Endothelial cell of umbilical vein (primary cell): Measurements from ENCODE around the gene GSTO2. TPM values are rescaled to one million over a fixed set of nuclear protein-coding genes. Genes with fewer than 3 reads are reported as not detected.
A peak's percentile ranks its signal among the peaks of the same experiment; 100 is the strongest.

Experiments used
- BruUV-seq: library from RNA; stranded (reverse); fragments of 400-500 nt; replicated peaks from 2 replicates; lab custom pipeline; 2021; lab: Mats Ljungman, UMichigan
- CTCF ChIA-PET: fragments of 300-600, 350-600 bp; sonication (Branson Sonifier 250); formaldehyde crosslinking; loops from one replicate; lab custom pipeline; 2021; ENCODE audit warnings: antibody characterized with exemption, inconsistent platforms; lab: Charles Lee
- POLR2A ChIA-PET: fragments of 300-600, 350-600 bp; sonication (Branson Sonifier 250); formaldehyde crosslinking; loops from one replicate; lab custom pipeline; 2021; ENCODE audit warnings: antibody characterized with exemption, inconsistent platforms; lab: Charles Lee
- DNase-seq: peaks from one replicate; pipeline ENCODE4 v3.0.0-alpha.2; 2011; ENCODE audit warnings: low read depth, low spot score
- FAIRE-seq: peaks from 2 replicates; lab custom pipeline; 2011; peaks lifted over from hg19 to GRCh38; lab: Jason Lieb, UNC
- H2AFZ ChIP-seq: 2 replicates; pipeline ENCODE4 v1.6.0; 2012; ENCODE audit warnings: low read depth, low read length, control low read depth, inconsistent platforms
- H3K27ac ChIP-seq: 2 replicates; pipeline ENCODE4 v1.5.1; 2011; ENCODE audit warnings: low read depth, mild to moderate bottlenecking, control low read depth, low read length, moderate library complexity; ENCODE audit not compliant: insufficient read depth
- H3K27me3 ChIP-seq, 2 experiments: 2 replicates each; pipeline versions ENCODE4 v1.6.0 to v1.6.1; 2011; ENCODE audit warnings: low read length in 2 of 2, mixed read lengths in 1 of 2; ENCODE audit not compliant: control insufficient read depth in 2 of 2, insufficient read depth in 2 of 2
- H3K36me3 ChIP-seq, 2 experiments: 2 replicates in 1 of 2; 3 replicates in 1 of 2; pipeline ENCODE4 v1.5.1; 2011; ENCODE audit warnings: low read length in 2 of 2, mild to moderate bottlenecking in 1 of 2, moderate library complexity in 1 of 2; ENCODE audit not compliant: control insufficient read depth in 2 of 2, insufficient read depth in 2 of 2; ENCODE audit errors: extremely low read depth in 1 of 2
- H3K4me1 ChIP-seq: 3 replicates; pipeline ENCODE4 v1.5.1; 2011; ENCODE audit warnings: mild to moderate bottlenecking, low read length; ENCODE audit not compliant: control insufficient read depth, insufficient read depth; ENCODE audit errors: extremely low read depth
- H3K4me2 ChIP-seq: 2 replicates; pipeline ENCODE4 v1.6.1; 2011; ENCODE audit warnings: low read length, control low read depth, mixed read lengths; ENCODE audit not compliant: insufficient read depth
- H3K4me3 ChIP-seq, 3 experiments: fragments of 200-600 bp in 1 of 3; sonication (generic), shearing (Covaris generic) in 1 of 3; replicated peaks in 1 of 3; 2 replicates each; pipeline ENCODE4 v1.5.1; 2011 to 2016; ENCODE audit warnings: control low read depth in 3 of 3, low read length in 3 of 3, mild to moderate bottlenecking in 2 of 3, inconsistent platforms in 1 of 3, low read depth in 1 of 3, moderate library complexity in 1 of 3; ENCODE audit not compliant: insufficient read depth in 1 of 3
- H3K79me2 ChIP-seq: 2 replicates; pipeline ENCODE4 v1.6.0; 2012; ENCODE audit warnings: low read length, inconsistent platforms; ENCODE audit not compliant: control insufficient read depth, insufficient read depth
- H3K9ac ChIP-seq: replicated peaks from 2 replicates; pipeline ENCODE3; 2011; ENCODE audit warnings: low read length, control low read depth; ENCODE audit not compliant: insufficient read depth; ENCODE audit errors: extremely low read depth
- H3K9me1 ChIP-seq: replicated peaks from 3 replicates; pipeline ENCODE4 v1.6.0; 2011; ENCODE audit warnings: mild to moderate bottlenecking, low read length; ENCODE audit not compliant: control insufficient read depth, insufficient read depth; ENCODE audit errors: extremely low read depth
- H3K9me3 ChIP-seq: replicated peaks from 2 replicates; pipeline ENCODE4 v1.5.1; 2012; ENCODE audit warnings: low read length, inconsistent platforms; ENCODE audit not compliant: control insufficient read depth, insufficient read depth
- H4K20me1 ChIP-seq: replicated peaks from 2 replicates; pipeline ENCODE3; 2011; ENCODE audit warnings: mild to moderate bottlenecking, low read length; ENCODE audit not compliant: control insufficient read depth, insufficient read depth; ENCODE audit errors: extremely low read depth
- EZH2 ChIP-seq: IDR thresholded peaks from 2 replicates; pipeline ENCODE4 v1.6.1; 2012; ENCODE audit warnings: borderline replicate concordance, low read depth, mild to moderate bottlenecking, moderate library complexity, low read length, inconsistent platforms; ENCODE audit not compliant: severe bottlenecking
- FOS ChIP-seq: IDR thresholded peaks from 2 replicates; pipeline ENCODE4 v1.6.1; 2011; ENCODE audit warnings: mild to moderate bottlenecking, low read length, moderate library complexity, borderline replicate concordance; ENCODE audit not compliant: insufficient read depth
- GATA2 ChIP-seq: IDR thresholded peaks from 2 replicates; pipeline ENCODE4 v1.7.0; 2011; ENCODE audit warnings: low read depth, mild to moderate bottlenecking, moderate library complexity, mixed read lengths, low read length; ENCODE audit not compliant: insufficient read length, insufficient read depth
- JUN ChIP-seq: IDR thresholded peaks from 2 replicates; pipeline ENCODE4 v1.6.1; 2011; ENCODE audit warnings: borderline replicate concordance, low read depth; ENCODE audit not compliant: insufficient read length, insufficient read depth
- MYC ChIP-seq: IDR thresholded peaks from one replicate; pipeline ENCODE4 v1.6.1; 2011; ENCODE audit warnings: mild to moderate bottlenecking, low read depth, low read length
- POLR2AphosphoS5 ChIP-seq: IDR thresholded peaks from 2 replicates; pipeline ENCODE4 v1.6.1; 2012; ENCODE audit warnings: low read depth, mild to moderate bottlenecking, control low read depth, low read length, moderate library complexity; ENCODE audit not compliant: insufficient read depth
- dilution Hi-C: fragments of 300-500 bp; cut with MboI; formaldehyde crosslinking; loops from one replicate; pipeline ENCODE4 v1.15.0; 2019; ENCODE audit warnings: low sequenced_read_pairs; ENCODE audit not compliant: extremely low pct_ligation_motif_present
- intact Hi-C: fragments of 100-400 bp; cut with micrococcal nuclease; formaldehyde crosslinking; loops from one replicate; pipeline ENCODE4 v1.10.0; 2022
- polyA plus RNA-seq, 4 experiments: library from polyadenylated mRNA; depleted of rRNA in 3 of 4; stranded (reverse) in 3 of 4; unstranded in 1 of 4; fragments of >200 nt; gene quantifications; 2 replicates each; pipeline versions ENCODE4 v1.2.1 to v1.2.3, GENCODE V29; 2011 to 2012; ENCODE audit warnings: missing spikeins in 1 of 4
- total RNA-seq: library from RNA; stranded (reverse); gene quantifications from 2 replicates; pipeline ENCODE4 v1.2.3, GENCODE V29; 2021
- TF ChIP-seq, protein P1 (sequence below), 2 donors: IDR thresholded peaks; 1 replicate in 1 of 2; 2 replicates in 1 of 2; pipeline ENCODE4 v1.5.1; 2011; ENCODE audit warnings: low read length in 2 of 2, mild to moderate bottlenecking in 2 of 2, moderate library complexity in 2 of 2, control low read depth in 1 of 2, inconsistent platforms in 1 of 2, low read depth in 1 of 2; ENCODE audit not compliant: insufficient read depth in 1 of 2; ENCODE audit errors: extremely low read depth in 1 of 2
- TF ChIP-seq, protein P2 (sequence below): IDR thresholded peaks from 2 replicates; pipeline ENCODE4 v1.6.1; 2011; ENCODE audit not compliant: insufficient read depth, insufficient read length

Gene GSTO2
- total and polyA plus RNA-seq, 2 donors (not counting 3 experiments of a cell fraction or from before 2014, with no cell fraction given) = 0.84 to 1.4 TPM

DNA sequence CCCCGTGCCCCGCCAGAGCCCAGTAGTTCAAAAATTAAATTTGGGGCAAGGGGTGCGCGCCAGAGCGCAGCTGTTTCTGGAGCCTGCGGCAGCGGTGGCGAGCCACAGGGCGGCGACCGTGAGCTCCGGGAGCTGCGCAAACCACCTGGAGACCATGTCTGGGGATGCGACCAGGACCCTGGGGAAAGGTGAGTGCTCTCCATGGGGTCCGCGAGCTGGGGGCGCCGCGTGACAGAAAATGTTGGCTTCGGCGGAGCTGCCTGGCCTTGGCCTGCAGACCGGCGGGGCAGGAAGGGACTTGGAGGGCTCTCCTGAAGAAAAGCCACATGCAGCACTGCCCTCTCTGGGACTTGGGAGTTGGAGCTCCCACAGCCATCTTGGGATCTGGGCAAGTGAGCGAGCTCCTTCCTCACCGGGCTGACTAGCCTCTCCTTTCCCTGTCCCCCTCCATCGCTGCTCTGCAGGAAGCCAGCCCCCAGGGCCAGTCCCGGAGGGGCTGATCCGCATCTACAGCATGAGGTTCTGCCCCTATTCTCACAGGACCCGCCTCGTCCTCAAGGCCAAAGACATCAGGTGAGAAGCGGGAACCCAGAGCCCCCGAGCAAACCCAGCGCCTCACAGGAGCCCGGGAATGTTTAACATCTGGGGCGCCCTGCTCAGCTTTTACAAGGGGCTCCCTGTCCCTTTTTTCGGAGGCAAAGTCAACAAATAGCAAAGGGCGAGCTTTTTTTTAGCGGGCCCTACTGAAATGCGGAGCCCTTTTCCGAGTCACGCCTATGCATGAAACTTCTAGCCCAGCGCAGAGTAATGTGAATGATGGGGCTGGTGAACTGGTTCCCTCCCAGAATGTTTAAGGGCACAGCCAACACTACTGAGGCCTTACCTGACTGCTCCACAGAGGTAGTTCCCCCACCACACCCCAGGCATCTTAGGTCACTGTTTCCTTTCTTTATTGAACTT is 6.1 kb downstream of the GSTO2 start:
- dilution Hi-C loops (no loop called here), intact Hi-C loops (loop anchor here (1.0 kb wide), 2 partner anchors 75 to 230 kb away; no protein-coding TSS in a partner anchor)
- Histone ChIP-seq H3K79me2 (no peaks in the 10 kb centered on the region), H4K20me1 (no peaks in the 10 kb centered on the region), H3K4me2 (no peak overlapping the region), H3K9me1 (no peaks in the 10 kb centered on the region), H3K36me3 (no peaks in the 10 kb centered on the region), H3K4me3 (no peak overlapping the region), H3K4me1 (no peaks in the 10 kb centered on the region), H3K9ac (no peak overlapping the region), H3K9me3 (no peaks in the 10 kb centered on the region), H2AFZ (peak overlapping the region; percentile 7), H3K27me3 (peaks cover 0 to 6% of the 10 kb centered on the region in 2 experiments), H3K27ac (no peak overlapping the region)
- DNase-seq = peak; percentile 50
- POLR2A ChIA-PET = no interaction called here
- no TSS peak for BruUV-seq
- no peak for FAIRE-seq
- TF ChIP-seq, protein P1, sequence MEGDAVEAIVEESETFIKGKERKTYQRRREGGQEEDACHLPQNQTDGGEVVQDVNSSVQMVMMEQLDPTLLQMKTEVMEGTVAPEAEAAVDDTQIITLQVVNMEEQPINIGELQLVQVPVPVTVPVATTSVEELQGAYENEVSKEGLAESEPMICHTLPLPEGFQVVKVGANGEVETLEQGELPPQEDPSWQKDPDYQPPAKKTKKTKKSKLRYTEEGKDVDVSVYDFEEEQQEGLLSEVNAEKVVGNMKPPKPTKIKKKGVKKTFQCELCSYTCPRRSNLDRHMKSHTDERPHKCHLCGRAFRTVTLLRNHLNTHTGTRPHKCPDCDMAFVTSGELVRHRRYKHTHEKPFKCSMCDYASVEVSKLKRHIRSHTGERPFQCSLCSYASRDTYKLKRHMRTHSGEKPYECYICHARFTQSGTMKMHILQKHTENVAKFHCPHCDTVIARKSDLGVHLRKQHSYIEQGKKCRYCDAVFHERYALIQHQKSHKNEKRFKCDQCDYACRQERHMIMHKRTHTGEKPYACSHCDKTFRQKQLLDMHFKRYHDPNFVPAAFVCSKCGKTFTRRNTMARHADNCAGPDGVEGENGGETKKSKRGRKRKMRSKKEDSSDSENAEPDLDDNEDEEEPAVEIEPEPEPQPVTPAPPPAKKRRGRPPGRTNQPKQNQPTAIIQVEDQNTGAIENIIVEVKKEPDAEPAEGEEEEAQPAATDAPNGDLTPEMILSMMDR (IDR thresholded peaks at IDR 0.05; ENCODE audit: extremely low read depth in 1 of 2, insufficient read depth in 1 of 2, low read depth in 1 of 2, low read length in 2 of 2) = peak; percentile 88 to 96
- no peak for TF ChIP-seq POLR2AphosphoS5
- CTCF ChIA-PET = interaction anchor here (0.7 to 4.9 kb wide), 39 partner anchors 8 to 394 kb away, joined by 3 to 79 read pairs (median 5); partner anchors contain the start of genes CFAP58, GSTO1, ITPRIP and SFR1

GRCh38 chr10:104276192-104276591 is 7.2 kb downstream of the GSTO2 start:
- POLR2A ChIA-PET = no interaction called here
- dilution Hi-C loops = no loop called here

More at GRCh38 chr10:104276192-104276591, 7.2 kb downstream of the GSTO2 start:
- intact Hi-C loops = no loop called here
- CTCF ChIA-PET = interaction anchor here (1.1 to 4.9 kb wide), 11 partner anchors 9 to 231 kb away, joined by 3 to 79 read pairs (median 21); partner anchors contain the start of gene CFAP58
- FAIRE-seq (no peak), DNase-seq (no peak)
- Histone ChIP-seq H3K4me3 (no peak overlapping the region), H3K79me2 (no peaks in the 10 kb centered on the region), H3K27ac (no peak overlapping the region), H3K9ac (no peak overlapping the region), H3K9me3 (no peaks in the 10 kb centered on the region), H2AFZ (no peak overlapping the region), H3K4me2 (no peak overlapping the region), H3K4me1 (no peaks in the 10 kb centered on the region), H3K9me1 (no peaks in the 10 kb centered on the region), H4K20me1 (no peaks in the 10 kb centered on the region), H3K27me3 (peaks cover 0 to 11% of the 10 kb centered on the region in 2 experiments), H3K36me3 (no peaks in the 10 kb centered on the region)
- BruUV-seq = no TSS peak
- TF ChIP-seq EZH2 (no peak), FOS (no peak), JUN (no peak), POLR2AphosphoS5 (no peak), MYC (no peak), GATA2 (no peak)
- TF ChIP-seq, protein P1 (IDR thresholded peaks at IDR 0.05; ENCODE audit: extremely low read depth in 1 of 2, insufficient read depth in 1 of 2, low read depth in 1 of 2, low read length in 2 of 2) = no peak
- TF ChIP-seq, protein P2, sequence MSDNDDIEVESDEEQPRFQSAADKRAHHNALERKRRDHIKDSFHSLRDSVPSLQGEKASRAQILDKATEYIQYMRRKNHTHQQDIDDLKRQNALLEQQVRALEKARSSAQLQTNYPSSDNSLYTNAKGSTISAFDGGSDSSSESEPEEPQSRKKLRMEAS = no peak
